HG03060 (cell line): ENCODE data around the gene PPIA.
A peak's percentile ranks its signal among the peaks of the same experiment; 100 is the strongest.
"Not testable (repeated sequence)": the region's sequence is repeated elsewhere in the genome, so short reads cannot be mapped to it uniquely, and the experiment has no call there.

Source experiments
- ATAC-seq: cut with Tn5 transposase; IDR thresholded peaks from one replicate; pipeline ENCODE4 v1.9.1; 2021; ENCODE audit warnings: low read depth, moderate number of reproducible peaks; ENCODE audit not compliant: unreplicated experiment

Gene PPIA

GRCh38 chr7:44784364-44784763, 12.1 kb upstream of the PPIA start:
- no peak for ATAC-seq

DNA sequence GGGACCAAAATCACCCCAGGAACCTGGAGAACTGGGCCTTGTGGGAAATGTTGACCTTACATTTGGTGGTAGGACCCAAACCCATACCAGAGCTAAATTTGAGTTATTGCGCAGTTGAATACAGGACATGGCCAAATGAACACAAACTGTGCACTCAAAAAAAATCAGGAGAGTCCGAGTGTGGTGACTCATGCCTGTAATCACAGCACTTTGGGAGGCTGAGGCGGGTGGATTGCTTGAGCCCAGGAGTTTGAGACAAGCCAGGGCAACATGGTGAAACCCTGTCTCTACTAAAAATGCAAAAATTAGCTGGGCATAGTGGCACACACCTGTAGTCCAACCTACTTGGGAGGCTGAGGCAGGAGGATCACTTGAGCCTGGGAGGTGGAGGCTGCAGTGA, 11.3 kb upstream of the PPIA start:
- ATAC-seq, result not testable (repeated sequence)

GRCh38 chr7:44787041-44787440, 9.4 kb upstream of the PPIA start:
- ATAC-seq, result no peak

GRCh38 chr7:44787762-44788161, 8.7 kb upstream of the PPIA start:
- ATAC-seq, result no peak

GRCh38 chr7:44789990-44790389, 6.5 kb upstream of the PPIA start:
- ATAC-seq, result no peak

DNA sequence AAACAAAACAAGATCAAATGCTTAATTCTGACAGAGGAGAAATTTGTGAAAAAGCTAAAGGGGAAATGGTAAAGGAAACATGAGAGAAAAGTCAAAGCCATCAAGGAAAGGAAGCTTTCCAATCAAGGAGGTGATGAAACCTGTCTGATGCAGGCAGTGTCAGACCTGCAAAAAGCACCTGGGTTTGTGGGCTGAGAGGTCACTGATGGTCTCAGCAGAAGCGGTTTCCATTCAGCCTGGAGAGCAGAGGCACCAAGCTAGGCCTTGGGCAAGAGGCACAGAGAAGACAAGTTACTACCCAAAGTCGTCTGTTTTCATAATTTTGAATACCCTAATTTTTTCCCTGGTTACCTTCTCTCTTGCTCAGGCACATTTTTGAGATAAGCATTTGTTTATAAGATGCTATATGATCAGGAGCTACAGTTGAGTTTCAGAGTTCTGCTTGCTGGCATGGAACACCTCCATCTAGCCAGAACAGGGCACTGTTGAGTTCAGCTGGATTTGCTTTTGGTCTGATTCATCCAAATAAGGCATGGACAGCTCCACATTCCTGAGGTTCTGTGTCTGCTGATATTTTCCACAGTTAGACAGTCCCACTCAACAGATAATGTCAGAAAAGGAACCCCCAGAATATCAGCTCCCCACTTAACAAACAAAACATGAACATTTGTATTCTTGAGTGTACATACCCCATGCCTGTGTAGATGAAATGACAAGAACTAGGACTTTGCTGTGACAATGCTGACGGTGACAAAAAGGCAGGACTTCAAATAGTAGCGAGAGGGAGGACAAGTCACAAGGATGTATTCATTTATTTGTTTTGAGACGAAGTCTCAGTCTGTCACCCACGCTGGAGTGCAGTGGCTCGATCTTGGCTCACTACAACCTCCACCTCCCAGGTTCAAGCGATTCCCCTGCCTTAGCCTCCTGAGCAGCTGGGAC, 4.9 kb upstream of the PPIA start:
- no peak for ATAC-seq

GRCh38 chr7:44793919-44794318, 2.6 kb upstream of the PPIA start:
- no peak for ATAC-seq

- no peak for ATAC-seq
Observed at GRCh38 chr7:44794331-44794730, 2.1 kb upstream of the PPIA start.

DNA sequence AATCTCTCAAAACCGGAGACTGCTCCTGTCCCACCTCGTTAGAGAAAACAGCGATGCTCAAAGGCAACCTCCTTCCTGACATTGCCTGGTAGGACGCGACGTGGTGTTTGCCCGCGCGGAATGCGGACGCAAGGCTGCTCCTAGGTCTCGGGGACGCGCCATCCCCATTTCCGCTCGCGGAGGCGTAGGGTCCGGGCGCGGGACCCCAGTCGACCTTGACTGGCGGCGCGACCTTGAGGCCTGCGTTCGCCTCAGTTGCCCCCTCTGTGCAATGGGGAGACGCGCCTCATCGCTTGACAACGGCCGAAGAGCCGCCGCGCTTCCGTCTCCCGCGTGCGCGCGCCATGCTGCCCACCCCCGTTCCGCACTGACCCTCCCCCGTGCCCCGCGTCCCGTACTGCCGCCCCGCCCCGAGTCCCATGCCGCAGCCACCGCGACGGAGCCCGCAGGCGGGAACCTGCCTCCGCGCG, 412 bp upstream of the PPIA start:
- peak; percentile 7 for ATAC-seq

DNA sequence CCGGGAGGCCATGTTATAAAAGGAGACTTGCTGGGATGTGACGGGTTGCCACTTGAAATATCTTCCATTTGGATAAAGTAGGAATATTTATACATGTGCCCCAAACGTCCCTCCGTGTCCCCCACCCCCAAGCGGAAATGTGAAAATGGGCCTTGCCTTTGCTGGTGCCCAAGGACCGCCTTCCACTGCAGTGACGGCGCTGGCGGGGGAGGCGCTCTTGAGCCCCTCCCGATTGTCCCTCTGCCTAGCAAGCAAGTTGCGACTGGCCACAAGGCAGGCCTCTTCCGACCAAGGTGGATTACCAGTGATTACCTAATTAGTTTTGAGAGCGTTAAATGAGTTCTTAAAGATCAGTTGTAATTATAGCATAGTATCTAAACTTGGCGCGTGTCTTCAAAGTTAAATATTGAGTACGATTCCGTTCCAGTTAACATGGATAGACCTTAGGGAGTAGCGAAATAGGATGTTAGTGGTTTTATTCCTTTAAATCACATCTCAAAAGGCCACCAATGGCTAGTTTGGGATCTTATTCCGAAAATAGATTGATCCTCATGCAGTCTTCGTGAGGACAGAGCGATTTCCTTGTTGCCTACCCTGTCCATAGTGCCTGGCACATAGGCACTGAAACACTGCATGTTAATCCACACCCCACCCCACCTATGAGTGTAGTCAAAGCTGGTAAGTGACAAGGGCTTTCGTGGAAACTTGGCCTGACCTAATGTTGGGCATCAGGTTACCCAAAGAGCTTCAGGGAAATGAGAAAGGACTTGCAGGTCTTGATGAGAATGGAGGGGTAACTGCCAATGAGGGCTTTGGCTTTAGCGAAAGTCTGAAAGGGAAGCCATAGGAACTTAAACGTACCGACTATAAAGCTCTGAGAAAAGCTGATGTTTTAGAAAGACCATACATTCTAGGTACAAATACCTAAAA, 1.1 kb downstream of the PPIA start:
- ATAC-seq, result no peak

DNA sequence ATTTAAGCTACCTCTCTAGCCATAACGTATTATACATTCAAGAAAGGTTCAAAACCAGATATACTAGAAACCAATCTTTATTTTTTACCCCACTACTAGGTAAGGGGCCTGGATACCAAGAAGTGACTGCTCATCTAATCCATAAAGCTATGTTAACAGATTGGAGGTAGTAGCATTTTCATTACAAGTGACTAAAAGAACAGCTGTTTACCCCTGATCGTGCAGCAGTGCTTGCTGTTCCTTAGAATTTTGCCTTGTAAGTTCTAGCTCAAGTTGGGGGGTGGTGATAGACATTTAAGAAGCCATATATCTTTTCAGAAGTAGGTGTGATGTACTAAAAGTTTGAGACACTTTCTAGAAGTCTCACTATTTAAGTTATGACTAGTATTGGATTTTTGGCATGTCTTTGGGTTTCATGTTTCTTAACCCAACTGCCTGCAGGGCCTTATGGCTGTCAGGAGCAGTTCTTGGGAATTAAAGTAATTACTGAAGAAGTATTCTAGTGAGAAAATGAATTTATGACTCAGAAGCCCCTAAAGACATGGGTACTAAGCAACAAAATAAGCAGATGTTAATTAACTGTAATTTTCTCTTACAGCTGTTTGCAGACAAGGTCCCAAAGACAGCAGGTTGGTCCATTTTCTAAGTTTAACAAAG, 2.3 kb downstream of the PPIA start:
- ATAC-seq, result no peak

DNA sequence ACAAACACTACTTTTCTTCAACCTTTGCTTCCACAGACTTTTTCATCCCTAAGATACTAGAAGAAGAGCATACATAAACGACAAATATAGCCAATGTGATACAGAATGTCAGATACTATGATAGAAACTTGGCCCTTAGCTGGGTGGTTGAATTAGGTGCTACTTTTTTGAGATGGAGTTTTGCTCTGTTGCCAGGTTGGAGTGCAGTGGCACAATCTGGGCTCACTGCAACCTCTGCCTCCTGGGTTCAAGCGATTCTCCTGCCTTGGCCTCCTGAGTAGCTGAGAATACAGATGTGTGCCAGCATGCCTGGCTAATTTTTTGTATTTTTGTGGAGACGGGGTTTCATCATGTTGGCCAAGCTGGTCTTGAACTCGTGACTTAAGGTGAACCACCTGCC, 3.5 kb downstream of the PPIA start:
- no peak for ATAC-seq

DNA sequence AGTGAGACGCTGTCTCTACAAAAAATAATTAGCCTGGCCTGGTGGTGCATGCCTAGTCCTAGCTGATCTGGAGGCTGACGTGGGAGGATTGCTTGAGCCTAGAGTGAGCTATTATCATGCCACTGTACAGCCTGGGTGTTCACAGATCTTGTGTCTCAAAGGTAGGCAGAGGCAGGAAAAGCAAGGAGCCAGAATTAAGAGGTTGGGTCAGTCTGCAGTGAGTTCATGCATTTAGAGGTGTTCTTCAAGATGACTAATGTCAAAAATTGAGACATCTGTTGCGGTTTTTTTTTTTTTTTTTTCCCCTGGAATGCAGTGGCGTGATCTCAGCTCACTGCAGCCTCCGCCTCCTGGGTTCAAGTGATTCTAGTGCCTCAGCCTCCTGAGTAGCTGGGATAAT, 5.4 kb downstream of the PPIA start:
- ATAC-seq, result no peak

GRCh38 chr7:44802418-44803025, 6.0 kb downstream of the PPIA start:
- no peak for ATAC-seq

GRCh38 chr7:44803828-44804519, 7.5 kb downstream of the PPIA start:
- not testable (repeated sequence) for ATAC-seq

GRCh38 chr7:44805950-44806349, 9.5 kb downstream of the PPIA start:
- no peak for ATAC-seq

GRCh38 chr7:44808914-44809393, 12.5 kb downstream of the PPIA start:
- no peak for ATAC-seq

DNA sequence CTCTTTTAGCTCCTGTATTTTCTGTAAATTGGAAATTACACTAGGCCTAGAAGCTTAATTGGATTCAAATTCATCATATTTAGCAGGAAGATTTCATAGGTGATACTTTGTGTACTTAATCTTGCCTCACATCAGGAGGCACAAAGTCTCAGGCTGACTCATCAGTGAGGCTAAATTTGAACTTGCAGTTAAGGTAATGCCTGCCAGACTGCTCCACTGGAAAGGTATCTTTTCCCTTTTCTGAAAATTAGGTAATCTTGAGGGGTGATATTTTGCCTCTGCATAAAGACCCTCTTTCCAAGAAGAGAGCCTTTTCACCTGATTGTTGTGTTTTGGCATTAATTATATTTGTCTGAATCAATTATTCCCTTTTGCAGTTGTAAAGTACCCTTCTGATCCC, 14.6 kb downstream of the PPIA start:
- no peak for ATAC-seq

DNA sequence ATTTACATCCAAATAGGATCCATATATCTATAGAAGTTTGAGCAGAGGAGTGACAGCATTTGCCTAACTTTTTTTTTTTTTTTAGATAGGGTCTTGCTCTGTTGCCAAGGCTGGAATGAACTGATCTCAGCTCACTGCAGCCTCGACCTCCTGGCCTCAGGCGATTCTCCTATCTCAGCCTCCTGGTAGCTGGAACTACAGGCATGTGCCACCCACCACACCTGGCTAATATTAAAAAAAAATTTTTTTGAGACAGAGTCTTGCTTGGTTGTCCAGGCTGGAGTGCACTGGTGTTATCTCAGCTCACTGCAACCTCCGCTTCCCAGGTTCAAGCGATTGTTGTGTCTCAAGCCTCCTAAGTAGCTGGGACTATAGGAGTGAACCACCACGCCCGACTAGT, 15.1 kb downstream of the PPIA start:
- no peak for ATAC-seq

- ATAC-seq, result no peak
Observed at GRCh38 chr7:44814919-44815318, 18.4 kb downstream of the PPIA start.
